Coronary artery (tissue), 2 donors: Measurements from ENCODE around the gene MSH3.

ENCODE experiments used
- DNase-seq: peaks from one replicate; pipeline ENCODE4 v3.0.0-alpha.2; 2017; ENCODE audit warnings: low spot score
- H3K27ac ChIP-seq, 2 donors: fragments of 200-600 bp; sonication (generic); one replicate each; pipeline ENCODE4 v1.5.1; 2016 to 2019
- H3K4me3 ChIP-seq: fragments of 200-600 bp; sonication (generic); 2 replicates; pipeline ENCODE4 v1.5.1; 2016; ENCODE audit warnings: mild to moderate bottlenecking, moderate library complexity
- CTCF ChIP-seq: fragments of 200-600 bp; sonication (generic); IDR thresholded peaks from one replicate; pipeline ENCODE4 v1.5.1; 2019; ENCODE audit warnings: antibody characterized with exemption

Gene MSH3

DNA sequence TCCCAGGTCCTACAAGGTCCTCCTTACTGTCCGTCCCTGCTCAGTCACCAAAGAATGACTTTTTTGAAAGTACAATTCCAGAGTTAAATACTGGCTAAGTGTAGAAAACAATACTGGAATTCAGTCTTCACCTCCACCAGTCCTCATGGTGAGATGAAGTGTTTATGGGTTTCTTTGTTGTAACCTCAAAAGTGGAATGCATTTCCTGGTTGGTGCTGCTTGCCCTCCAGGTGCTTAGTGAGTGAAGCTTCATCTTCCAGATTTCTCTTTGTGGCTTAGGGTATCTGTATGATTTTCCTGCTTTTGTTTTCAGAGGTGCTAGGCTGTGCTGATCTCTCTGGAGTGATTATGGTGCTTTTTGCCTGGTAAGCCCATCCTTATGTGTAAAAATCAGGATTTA lies 49.8 kb downstream of the MSH3 start:
- Histone ChIP-seq H3K27ac (no peak overlapping the region), H3K4me3 (no peak overlapping the region)
- no peak for DNase-seq
- TF ChIP-seq CTCF = no peak

- H3K4me3 ChIP-seq = no peak overlapping the region
- no peak for DNase-seq
- H3K27ac ChIP-seq = no peak overlapping the region
- no peak for TF ChIP-seq CTCF
Measured at GRCh38 chr5:80705216-80705769, 50.8 kb downstream of the MSH3 start.

- no peak for DNase-seq
- Histone ChIP-seq H3K27ac (no peak overlapping the region), H3K4me3 (no peak overlapping the region)
- no peak for TF ChIP-seq CTCF
Measured at GRCh38 chr5:80705801-80706200, 51.3 kb downstream of the MSH3 start.

DNA sequence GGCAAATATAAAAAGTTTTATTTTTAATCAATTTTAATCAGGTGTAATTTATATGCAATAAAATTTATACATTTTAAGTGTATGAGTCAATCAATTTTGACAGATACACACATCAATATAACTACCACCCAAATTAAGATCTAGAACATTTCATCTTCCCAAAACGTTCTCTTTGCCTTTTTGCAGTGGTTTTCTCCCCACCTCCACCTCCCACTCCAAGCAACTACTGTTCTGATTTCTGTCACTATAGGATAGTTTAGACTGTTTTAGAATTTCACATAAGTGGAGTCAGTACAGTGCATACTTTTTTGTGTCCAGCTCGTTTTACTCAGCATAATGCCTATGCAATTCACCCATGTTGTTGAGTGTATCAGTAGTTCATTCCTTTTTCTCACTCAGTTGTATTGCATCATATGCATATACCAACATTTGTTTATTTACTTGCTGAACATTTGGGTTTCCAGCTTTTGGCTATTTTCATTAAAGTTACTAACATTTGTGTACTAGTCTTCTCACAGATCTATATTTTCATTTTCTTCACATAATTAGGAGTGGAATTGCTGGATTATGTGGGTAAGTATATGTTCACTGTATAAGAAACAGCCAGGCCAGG lies 52.5 kb downstream of the MSH3 start:
- no peak for TF ChIP-seq CTCF
- DNase-seq = no peak
- H3K4me3 ChIP-seq = no peak overlapping the region
- H3K27ac ChIP-seq = no peak overlapping the region

DNA sequence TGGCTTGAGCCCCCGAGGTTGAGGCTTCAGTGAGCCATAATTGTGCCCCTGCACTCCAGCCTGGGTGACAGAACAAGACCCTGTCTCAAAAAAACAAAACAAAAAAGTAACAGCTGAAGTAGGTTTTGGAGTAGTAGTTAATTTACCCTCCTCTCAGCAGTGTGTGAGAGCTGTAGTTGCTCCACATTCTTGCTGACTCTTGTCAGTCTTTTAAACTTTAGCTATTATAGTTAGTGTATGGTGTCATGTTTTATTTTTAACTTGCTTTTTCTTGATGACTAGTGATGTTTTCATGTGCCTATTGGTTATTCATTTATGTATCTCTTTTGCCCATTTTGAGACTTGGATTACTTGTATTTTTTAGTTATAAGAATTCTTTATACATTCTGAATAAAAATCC lies 53.2 kb downstream of the MSH3 start:
- TF ChIP-seq CTCF = no peak
- H3K27ac ChIP-seq = no peak overlapping the region
- no peak overlapping the region for H3K4me3 ChIP-seq
- DNase-seq = no peak

- no peak for TF ChIP-seq CTCF
- DNase-seq = no peak
- Histone ChIP-seq H3K4me3 (no peak overlapping the region), H3K27ac (no peak overlapping the region)
Measured at GRCh38 chr5:80711216-80711615, 56.8 kb downstream of the MSH3 start.

DNA sequence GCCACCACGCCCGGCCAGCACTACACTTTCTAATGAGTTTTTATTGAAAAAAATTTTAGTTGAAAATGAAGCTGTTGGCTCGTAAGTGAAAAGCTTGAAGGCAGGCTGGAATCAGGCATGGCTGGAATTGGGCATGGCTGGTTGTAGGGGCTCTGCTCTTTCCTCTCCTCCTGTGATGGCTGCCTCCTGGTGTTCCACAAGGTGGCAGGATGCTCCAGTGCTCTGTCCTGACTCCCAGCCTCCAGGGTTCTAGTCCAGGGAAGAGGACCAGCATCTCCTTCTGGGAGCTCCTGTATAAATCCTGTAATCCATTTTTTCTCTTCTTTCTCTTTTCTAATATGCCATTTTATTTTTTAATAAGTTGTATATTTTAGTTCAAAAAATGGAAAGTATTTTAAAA lies 57.5 kb downstream of the MSH3 start:
- Histone ChIP-seq H3K4me3 (no peak overlapping the region), H3K27ac (no peak overlapping the region)
- no peak for TF ChIP-seq CTCF
- DNase-seq = no peak
